Small intestine (tissue), 7 donors: ENCODE results near the gene CYB561. TPM values are rescaled to one million over a fixed set of nuclear protein-coding genes. Genes with fewer than 3 reads are reported as not detected.

Experiments used
- DNase-seq, 2 donors: peaks; one replicate each; pipeline versions ENCODE4 v3.0.0 to v3.0.0-alpha.2; 2013
- FAIRE-seq: peaks from 2 replicates; lab custom pipeline; 2012; peaks lifted over from hg19 to GRCh38; lab: Jason Lieb, UNC
- H3K27ac ChIP-seq, 3 donors: one replicate each; pipeline ENCODE4 v1.5.1; 2013; ENCODE audit warnings: low read length in 2 of 3, mild to moderate bottlenecking in 2 of 3, control low read depth in 1 of 3, inconsistent platforms in 1 of 3, low read depth in 1 of 3, moderate library complexity in 1 of 3
- H3K27me3 ChIP-seq, 3 donors: one replicate each; pipeline ENCODE4 v1.6.1; 2013; ENCODE audit warnings: low read length in 3 of 3, inconsistent platforms in 1 of 3; ENCODE audit not compliant: control insufficient read depth in 3 of 3, insufficient read depth in 3 of 3
- H3K36me3 ChIP-seq, 3 donors: one replicate each; pipeline ENCODE4 v1.6.1; 2013; ENCODE audit warnings: low read length in 3 of 3, inconsistent platforms in 1 of 3, low read depth in 1 of 3, mild to moderate bottlenecking in 1 of 3, moderate library complexity in 1 of 3; ENCODE audit not compliant: control insufficient read depth in 3 of 3, insufficient read depth in 2 of 3
- H3K4me1 ChIP-seq, 3 donors: one replicate each; pipeline ENCODE4 v1.6.1; 2013; ENCODE audit warnings: low read length in 2 of 3, inconsistent platforms in 1 of 3, low read depth in 1 of 3, mild to moderate bottlenecking in 1 of 3, moderate library complexity in 1 of 3; ENCODE audit not compliant: control insufficient read depth in 3 of 3, insufficient read depth in 2 of 3
- H3K4me3 ChIP-seq, 3 donors: one replicate each; pipeline ENCODE4 v1.5.1; 2013; ENCODE audit warnings: low read length in 3 of 3, control low read depth in 1 of 3, inconsistent platforms in 1 of 3, low read depth in 1 of 3, mild to moderate bottlenecking in 1 of 3, moderate library complexity in 1 of 3
- H3K9me3 ChIP-seq, 2 donors: one replicate each; pipeline ENCODE4 v1.6.1; 2013; ENCODE audit warnings: low read depth in 1 of 2, low read length in 1 of 2; ENCODE audit not compliant: control insufficient read depth in 2 of 2, insufficient read depth in 1 of 2
- WGBS, 3 donors: extraction: QIAGEN DNeasy Blood & Tissue Kit; methylation state at CpG; one replicate each; pipeline ENCODE4 v1.1.7; 2013; 5-methylcytosine and 5-hydroxymethylcytosine counted together
- polyA plus RNA-seq, 4 donors: library from polyadenylated mRNA; stranded (reverse) in 3 of 4; unstranded in 1 of 4; fragments of 200-250 nt in 3 of 4; fragments of 120-200 nt in 1 of 4; gene quantifications; one replicate each; pipeline versions ENCODE4 v1.2.1 to v1.2.3, GENCODE V29; 2013
- donor health status: healthy with polysubstance abuse.
- donor health status: control.
- donor health status: control.
- donor health status: Bipolar disorder and iron deficiency.
- donor health status: healthy.

CYB561 gene
- polyA plus RNA-seq, 4 donors: 18.4 to 60.2 (median 34.3) TPM

DNA sequence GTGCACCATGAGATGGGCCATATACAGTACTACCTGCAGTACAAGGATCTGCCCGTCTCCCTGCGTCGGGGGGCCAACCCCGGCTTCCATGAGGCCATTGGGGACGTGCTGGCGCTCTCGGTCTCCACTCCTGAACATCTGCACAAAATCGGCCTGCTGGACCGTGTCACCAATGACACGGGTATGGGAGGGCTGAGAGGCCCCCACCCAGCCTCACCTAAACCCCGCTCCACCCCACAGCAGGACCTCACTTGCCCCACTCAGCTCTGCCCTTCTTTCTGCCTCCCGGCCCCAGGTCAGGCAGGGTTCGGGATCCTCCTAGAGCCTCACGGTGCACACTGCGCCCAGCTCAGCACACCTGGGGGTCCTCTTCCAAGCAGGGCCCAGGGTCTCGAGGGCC is 36.4 kb upstream of the CYB561 start:
- FAIRE-seq: no peak
- H3K36me3 ChIP-seq: peaks cover 2 to 86% (median 20%) of the 10 kb centered on the region in 3 donors
- peaks cover 0 to 7% (median 0%) of the 10 kb centered on the region in 3 donors for H3K27me3 ChIP-seq
- H3K4me3 ChIP-seq: no peak overlapping the region
- no peak overlapping the region for H3K27ac ChIP-seq
- H3K9me3 ChIP-seq: no peaks in the 10 kb centered on the region
- 90 to 93% (median 90%) methylated on average over 16 of the region's 16 CpGs for WGBS, 3 donors
- no peak for DNase-seq
- H3K4me1 ChIP-seq: peaks cover 0 to 29% (median 2%) of the 10 kb centered on the region in 3 donors

DNA sequence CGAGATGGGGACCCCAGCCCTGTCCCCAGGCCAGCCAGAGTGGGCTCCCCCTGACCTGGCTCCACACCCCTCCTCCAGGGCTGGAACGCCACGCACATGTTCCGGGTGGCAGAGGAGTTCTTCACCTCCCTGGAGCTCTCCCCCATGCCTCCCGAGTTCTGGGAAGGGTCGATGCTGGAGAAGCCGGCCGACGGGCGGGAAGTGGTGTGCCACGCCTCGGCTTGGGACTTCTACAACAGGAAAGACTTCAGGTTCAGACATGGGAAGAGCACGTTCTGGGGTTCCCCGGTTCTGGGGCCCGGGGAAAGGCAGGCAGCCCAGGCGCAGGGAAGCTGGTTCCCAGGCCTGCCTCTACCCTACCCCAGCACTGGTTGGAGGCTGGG is 35.4 kb upstream of the CYB561 start:
- no peak overlapping the region for H3K4me3 ChIP-seq
- FAIRE-seq (no peak), DNase-seq (no peak)
- no peak overlapping the region for H3K27ac ChIP-seq
- 87 to 92% (median 89%) methylated on average over 16 of the region's 16 CpGs for WGBS, 3 donors
- H3K4me1 ChIP-seq: peaks cover 0 to 30% (median 2%) of the 10 kb centered on the region in 3 donors
- peaks cover 2 to 76% (median 16%) of the 10 kb centered on the region in 3 donors for H3K36me3 ChIP-seq
- no peaks in the 10 kb centered on the region for H3K9me3 ChIP-seq
- peaks cover 0 to 8% (median 0%) of the 10 kb centered on the region in 3 donors for H3K27me3 ChIP-seq

DNA sequence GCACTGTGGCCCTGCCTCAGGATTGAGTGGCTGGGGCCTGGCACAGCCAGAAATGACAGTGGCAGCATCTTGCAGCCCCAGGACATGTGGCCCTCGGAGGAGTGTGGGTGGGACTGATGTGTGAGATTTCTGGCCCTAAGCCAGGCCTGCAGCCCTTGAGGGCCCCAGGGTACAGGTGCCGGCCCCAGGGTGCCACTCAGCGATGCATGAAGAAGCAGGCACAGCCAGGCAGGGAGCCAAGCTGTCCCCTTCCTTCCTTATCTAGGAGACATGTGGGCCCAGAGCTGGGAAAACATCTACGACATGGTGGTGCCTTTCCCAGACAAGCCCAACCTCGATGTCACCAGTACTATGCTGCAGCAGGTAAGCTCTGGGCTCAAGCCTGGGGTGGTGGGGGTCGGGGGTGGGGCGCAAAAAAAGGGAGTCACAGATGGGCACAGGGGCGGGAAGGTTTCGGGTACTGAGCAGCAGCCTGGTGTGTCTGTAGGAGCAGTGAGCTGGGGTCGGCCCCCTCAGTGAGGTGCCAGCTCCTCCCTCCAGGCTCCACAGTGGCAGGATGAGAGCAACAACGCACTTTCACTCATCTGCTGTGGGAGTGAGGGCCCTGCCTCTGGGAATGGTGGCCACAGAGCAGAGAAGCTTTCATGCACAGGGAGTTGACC is 34.9 kb upstream of the CYB561 start:
- no peak overlapping the region for H3K27ac ChIP-seq
- H3K4me1 ChIP-seq: peaks cover 0 to 33% (median 2%) of the 10 kb centered on the region in 3 donors
- no peak overlapping the region for H3K4me3 ChIP-seq
- WGBS, 3 donors: 72 to 73% (median 72%) methylated on average over 10 to 11 of the region's 11 CpGs
- peaks cover 0 to 8% (median 0%) of the 10 kb centered on the region in 3 donors for H3K27me3 ChIP-seq
- FAIRE-seq (no peak), DNase-seq (no peak)
- no peaks in the 10 kb centered on the region for H3K9me3 ChIP-seq
- H3K36me3 ChIP-seq: peaks cover 2 to 71% (median 16%) of the 10 kb centered on the region in 3 donors

DNA sequence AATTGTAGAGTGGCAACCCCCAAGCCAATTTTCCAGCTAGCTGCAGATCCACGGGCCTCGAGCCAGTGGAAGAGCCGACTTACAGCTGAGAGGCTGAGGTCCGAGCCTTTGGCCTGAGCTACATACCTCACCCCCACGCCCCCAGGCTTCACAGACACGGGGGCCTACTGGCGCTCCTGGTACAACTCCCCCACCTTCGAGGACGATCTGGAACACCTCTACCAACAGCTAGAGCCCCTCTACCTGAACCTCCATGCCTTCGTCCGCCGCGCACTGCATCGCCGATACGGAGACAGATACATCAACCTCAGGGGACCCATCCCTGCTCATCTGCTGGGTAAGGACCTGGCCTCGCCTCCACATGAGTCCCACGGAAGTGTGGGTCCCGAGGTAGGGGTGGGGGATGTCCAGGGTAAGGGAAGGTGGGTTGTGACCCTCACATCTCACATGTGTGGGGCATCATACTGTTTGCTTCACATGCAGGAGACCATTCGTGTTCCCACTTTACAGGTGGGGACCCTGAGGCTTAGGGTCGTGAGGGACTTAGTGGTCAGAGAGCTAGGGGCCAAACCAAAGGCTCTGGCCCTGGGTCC is 34.2 kb upstream of the CYB561 start:
- Histone ChIP-seq H3K36me3 (peaks cover 2 to 70% (median 16%) of the 10 kb centered on the region in 3 donors), H3K4me1 (peaks cover 0 to 39% (median 2%) of the 10 kb centered on the region in 3 donors), H3K9me3 (no peaks in the 10 kb centered on the region), H3K4me3 (no peak overlapping the region), H3K27ac (no peak overlapping the region), H3K27me3 (peaks cover 0 to 9% (median 0%) of the 10 kb centered on the region in 3 donors)
- FAIRE-seq (no peak), DNase-seq (no peak)
- WGBS, 3 donors: 87 to 93% (median 92%) methylated on average over 20 to 21 of the region's 21 CpGs

DNA sequence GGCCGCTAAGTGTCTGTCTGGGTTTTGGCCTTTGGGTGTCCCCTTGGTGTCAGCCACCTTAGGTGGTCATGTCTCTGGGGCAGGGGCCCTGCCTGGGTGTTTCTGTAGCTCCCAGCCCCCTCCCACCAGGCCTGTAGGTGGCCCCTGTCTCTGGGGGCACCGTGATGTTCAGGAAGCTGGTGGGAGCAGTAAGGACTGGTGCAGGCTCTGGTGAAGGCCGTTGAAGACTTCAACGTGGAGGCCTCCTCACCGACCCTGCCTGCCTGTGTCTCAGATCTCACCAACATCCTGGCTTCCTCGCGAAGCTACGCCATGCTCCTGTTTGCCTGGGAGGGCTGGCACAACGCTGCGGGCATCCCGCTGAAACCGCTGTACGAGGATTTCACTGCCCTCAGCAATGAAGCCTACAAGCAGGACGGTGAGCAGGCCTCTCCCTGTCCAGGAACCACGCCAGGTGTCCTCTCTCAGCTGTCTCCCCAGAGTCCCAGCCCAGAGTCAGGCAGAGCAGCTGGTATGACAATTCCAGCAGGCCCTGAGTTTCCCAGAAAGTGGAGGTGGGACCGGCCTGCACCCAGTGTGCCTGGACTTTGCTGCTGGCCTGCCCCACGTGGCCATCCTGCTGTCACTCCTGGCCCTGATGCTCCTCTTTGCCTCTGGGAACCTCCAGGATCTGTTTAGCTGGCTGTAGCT is 33.5 kb upstream of the CYB561 start:
- Histone ChIP-seq H3K9me3 (no peaks in the 10 kb centered on the region), H3K4me1 (peaks cover 0 to 46% (median 2%) of the 10 kb centered on the region in 3 donors), H3K27me3 (peaks cover 0 to 12% (median 0%) of the 10 kb centered on the region in 3 donors), H3K4me3 (peak overlapping the region in 1 of 3 donors; percentile 58), H3K27ac (no peak overlapping the region), H3K36me3 (peaks cover 2 to 64% (median 16%) of the 10 kb centered on the region in 3 donors)
- 76 to 81% (median 76%) methylated on average over 17 of the region's 17 CpGs for WGBS, 3 donors
- FAIRE-seq (no peak), DNase-seq (no peak)

DNA sequence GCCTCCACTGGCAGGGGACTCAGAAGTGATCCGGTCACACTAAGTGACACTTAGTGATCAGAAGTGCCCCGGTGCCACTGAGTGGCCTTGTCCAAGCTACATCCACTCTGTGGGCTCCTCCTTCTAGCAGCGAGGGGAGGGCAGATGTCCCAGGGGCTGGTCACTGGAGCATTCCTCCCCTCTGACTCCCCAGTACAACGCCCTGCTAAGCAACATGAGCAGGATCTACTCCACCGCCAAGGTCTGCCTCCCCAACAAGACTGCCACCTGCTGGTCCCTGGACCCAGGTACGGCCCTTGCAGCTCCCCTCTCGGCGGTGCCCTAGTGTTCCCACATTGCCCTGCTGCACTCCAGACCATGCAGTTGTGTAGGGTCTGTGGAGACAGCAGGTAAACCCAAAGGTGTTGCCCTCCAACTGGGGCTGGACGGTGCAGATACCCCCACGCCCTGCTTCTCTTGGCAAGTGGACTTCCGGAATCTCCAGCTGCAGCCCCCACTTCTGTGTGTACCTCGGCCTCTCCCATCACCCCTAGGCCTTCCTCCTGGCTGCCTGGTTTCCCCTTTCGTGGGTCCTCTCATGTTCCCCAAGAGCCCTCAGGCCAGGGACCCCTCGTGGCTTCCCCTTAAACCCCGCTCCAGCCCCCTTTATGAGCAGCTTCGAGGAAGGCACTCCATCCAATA is 32.8 kb upstream of the CYB561 start:
- peaks cover 0 to 53% (median 2%) of the 10 kb centered on the region in 3 donors for H3K4me1 ChIP-seq
- peak overlapping the region in 2 of 3 donors; percentile 58 to 59 for H3K4me3 ChIP-seq
- H3K27ac ChIP-seq: peak overlapping the region in 1 of 3 donors; percentile 93
- H3K9me3 ChIP-seq: no peaks in the 10 kb centered on the region
- WGBS, 3 donors: 31 to 48% (median 36%) methylated on average over 16 of the region's 16 CpGs
- peaks cover 2 to 57% (median 14%) of the 10 kb centered on the region in 3 donors for H3K36me3 ChIP-seq
- FAIRE-seq: no peak
- peaks cover 0 to 12% (median 0%) of the 10 kb centered on the region in 3 donors for H3K27me3 ChIP-seq
- peak; percentile 92 for DNase-seq

DNA sequence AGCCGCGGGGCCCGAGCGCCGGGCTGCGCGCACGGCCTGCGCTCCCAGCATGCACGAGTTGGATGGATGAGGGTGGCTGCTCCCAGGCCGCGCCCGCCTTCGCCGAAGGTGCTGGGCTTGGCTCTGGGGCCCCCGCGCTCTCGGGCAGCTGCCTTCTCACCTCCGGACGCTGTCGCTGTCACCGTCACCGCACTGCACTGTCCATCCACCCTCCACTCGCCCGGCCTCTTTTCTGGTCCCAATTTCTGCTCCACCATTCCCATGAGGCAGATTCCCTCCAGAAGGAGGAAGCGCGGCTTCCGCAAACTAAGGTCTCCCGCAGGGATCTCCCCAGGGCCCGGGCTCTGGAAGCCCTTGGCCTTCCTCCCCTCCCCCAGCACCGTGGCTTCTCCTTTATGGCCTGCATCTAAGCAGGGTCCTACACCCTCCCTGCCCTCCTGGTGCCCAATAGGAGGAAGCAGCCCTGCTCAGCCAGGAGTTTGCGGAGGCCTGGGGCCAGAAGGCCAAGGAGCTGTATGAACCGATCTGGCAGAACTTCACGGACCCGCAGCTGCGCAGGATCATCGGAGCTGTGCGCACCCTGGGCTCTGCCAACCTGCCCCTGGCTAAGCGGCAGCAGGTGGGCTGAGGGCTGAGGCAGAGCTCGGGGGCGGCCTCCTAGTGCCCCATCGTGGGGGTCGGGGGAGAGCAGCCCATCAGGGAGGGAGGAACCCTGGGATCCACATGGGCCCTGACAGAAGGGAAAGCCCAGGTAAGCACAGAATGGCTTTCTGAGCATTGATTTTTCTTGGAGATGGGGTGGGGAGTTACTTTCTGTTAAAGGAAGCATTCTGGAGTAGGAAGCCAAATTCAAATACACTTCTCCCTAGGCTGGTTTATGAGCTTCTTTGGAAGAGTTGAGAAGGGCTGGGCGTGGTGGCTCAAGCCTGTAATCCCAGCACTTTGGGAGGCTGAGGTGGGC is 31.7 kb upstream of the CYB561 start:
- FAIRE-seq (no peak), DNase-seq (peak; percentile 42 to 76)
- peaks cover 0 to 46% (median 7%) of the 10 kb centered on the region in 3 donors for H3K36me3 ChIP-seq
- WGBS, 3 donors: 9 to 11% (median 11%) methylated on average over 31 to 44 of the region's 44 CpGs
- peak overlapping the region in 2 of 3 donors; percentile 58 to 59 for H3K4me3 ChIP-seq
- peaks cover 0 to 12% (median 0%) of the 10 kb centered on the region in 3 donors for H3K27me3 ChIP-seq
- H3K27ac ChIP-seq: peak overlapping the region; percentile 80 to 93 (median 89)
- H3K4me1 ChIP-seq: peaks cover 0 to 57% (median 2%) of the 10 kb centered on the region in 3 donors
- H3K9me3 ChIP-seq: no peaks in the 10 kb centered on the region
